Mammary epithelial cell (primary cell): ENCODE data around the gene TTBK2.

Experiments used
- EZH2 ChIP-seq: IDR thresholded peaks from 2 replicates; pipeline ENCODE4 v1.6.1; 2012; ENCODE audit warnings: low read length, inconsistent platforms, borderline replicate concordance
- TF ChIP-seq, protein P1 (sequence below), 2 donors: IDR thresholded peaks in 1 of 2; conservative IDR thresholded peaks in 1 of 2; 2 replicates each; pipeline ENCODE4 v1.5.1; 2011 to 2012; ENCODE audit warnings: inconsistent platforms in 2 of 2, low read length in 2 of 2, mild to moderate bottlenecking in 2 of 2, control low read depth in 1 of 2, low read depth in 1 of 2; ENCODE audit not compliant: insufficient read depth in 1 of 2; ENCODE audit errors: extremely low read depth in 1 of 2

GRCh38 chr15:42785569-42785968 is 135.0 kb downstream of the TTBK2 start:
- TF ChIP-seq, protein P1, sequence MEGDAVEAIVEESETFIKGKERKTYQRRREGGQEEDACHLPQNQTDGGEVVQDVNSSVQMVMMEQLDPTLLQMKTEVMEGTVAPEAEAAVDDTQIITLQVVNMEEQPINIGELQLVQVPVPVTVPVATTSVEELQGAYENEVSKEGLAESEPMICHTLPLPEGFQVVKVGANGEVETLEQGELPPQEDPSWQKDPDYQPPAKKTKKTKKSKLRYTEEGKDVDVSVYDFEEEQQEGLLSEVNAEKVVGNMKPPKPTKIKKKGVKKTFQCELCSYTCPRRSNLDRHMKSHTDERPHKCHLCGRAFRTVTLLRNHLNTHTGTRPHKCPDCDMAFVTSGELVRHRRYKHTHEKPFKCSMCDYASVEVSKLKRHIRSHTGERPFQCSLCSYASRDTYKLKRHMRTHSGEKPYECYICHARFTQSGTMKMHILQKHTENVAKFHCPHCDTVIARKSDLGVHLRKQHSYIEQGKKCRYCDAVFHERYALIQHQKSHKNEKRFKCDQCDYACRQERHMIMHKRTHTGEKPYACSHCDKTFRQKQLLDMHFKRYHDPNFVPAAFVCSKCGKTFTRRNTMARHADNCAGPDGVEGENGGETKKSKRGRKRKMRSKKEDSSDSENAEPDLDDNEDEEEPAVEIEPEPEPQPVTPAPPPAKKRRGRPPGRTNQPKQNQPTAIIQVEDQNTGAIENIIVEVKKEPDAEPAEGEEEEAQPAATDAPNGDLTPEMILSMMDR (conservative IDR thresholded peaks at IDR 0.05 in 1 of 2, IDR thresholded peaks at IDR 0.05 in 1 of 2; ENCODE audit: extremely low read depth in 1 of 2, insufficient read depth in 1 of 2, low read depth in 1 of 2, low read length in 2 of 2), result no peak
- no peak for TF ChIP-seq EZH2
